ENCODE data around the gene DGLUCY. TPM values are rescaled to one million over a fixed set of nuclear protein-coding genes. Genes with fewer than 3 reads are reported as not detected.
"Not testable (repeated sequence)": the region's sequence is repeated elsewhere in the genome, so short reads cannot be mapped to it uniquely, and the experiment has no call there.

Gene DGLUCY
- polyA plus RNA-seq, 3 donors from 2014 or later = 31.8 to 71.6 (median 50.5) TPM

DNA sequence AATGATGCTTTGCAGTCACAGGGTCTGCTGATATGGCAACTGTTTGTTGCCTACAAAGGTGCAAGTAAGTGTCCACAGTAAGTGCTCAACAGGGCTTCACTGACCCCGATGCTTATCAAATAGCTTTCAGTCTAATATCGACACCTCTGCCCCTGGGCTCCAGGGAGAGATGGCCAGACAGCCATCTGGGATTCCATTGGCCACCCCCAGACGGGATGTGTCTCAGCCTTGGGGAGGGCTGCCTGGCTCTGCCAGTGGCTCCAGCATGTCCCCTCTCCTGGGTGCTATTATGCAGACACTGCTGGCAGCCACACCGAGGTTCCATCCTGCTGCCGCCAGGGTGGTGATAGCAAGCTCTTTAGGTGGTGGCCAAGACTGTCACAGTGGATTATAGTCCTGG is 57.4 kb downstream of the DGLUCY start:
- Mint-ChIP-seq H3K36me3 (peaks cover 9 to 38% (median 14%) of the 10 kb centered on the region in 3 donors), H3K9me3 (no peaks in the 10 kb centered on the region), H3K27ac (peak overlapping the region in 2 of 6 donors; percentile 9 to 53), H3K4me1 (peaks cover 0 to 1% of the 10 kb centered on the region in 2 donors), H3K27me3 (ENCODE audit: low read depth in 3 of 3) (peaks cover 0 to 4% (median 0%) of the 10 kb centered on the region in 3 donors), H3K4me3 (no peak overlapping the region)
- DNase-seq = no peak

DNA sequence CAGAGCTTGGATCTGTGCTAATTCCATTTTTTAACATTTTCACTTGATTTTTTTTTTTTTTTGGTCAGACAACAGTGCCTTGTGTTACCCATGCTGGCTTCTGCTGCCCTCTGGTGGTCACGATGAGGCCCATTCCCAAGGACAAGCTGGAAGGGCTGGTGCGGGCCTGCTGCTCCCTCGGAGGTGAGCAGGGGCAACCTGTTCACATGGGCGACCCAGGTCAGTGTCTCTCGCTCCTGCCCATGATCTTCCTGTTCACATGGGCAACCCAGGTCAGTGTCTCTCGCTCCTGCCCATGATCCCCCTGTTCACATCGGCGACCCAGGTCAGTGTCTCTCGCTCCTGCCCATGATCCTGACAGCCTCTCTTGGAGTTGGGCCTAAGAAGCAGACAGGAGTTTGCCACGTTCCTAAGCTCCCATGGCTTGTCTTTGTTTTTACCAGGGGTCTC is 59.4 kb downstream of the DGLUCY start:
- Mint-ChIP-seq H3K36me3 (peaks cover 8 to 38% (median 12%) of the 10 kb centered on the region in 3 donors), H3K4me1 (peaks cover 10% of the 10 kb centered on the region in 2 donors), H3K9me3 (no peaks in the 10 kb centered on the region), H3K4me3 (no peak overlapping the region), H3K27me3 (ENCODE audit: low read depth in 3 of 3) (peaks cover 0 to 4% (median 0%) of the 10 kb centered on the region in 3 donors), H3K27ac (peak overlapping the region in 3 of 6 donors; percentile 38 to 81 (median 77))
- peak; percentile 64 to 76 (median 73) for DNase-seq

DNA sequence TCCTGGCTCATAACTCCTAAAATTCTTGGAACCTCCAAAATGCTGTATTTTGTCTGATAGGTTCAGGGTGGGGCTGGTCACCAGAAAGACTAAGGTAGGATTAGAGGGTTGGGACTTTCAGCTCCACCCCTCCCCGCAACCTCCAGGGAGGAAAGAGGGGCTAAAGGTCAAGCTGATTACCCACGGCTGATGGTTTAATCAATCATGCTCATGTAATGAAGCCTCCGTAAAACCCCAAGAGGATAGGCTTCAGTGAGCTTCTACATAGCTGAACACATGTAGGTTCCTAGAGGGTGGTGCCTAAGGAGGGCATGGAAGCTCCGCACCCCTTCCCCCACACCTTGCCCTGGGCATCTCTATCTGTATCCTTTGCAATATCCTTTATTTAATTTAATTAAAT is 60.0 kb downstream of the DGLUCY start:
- Mint-ChIP-seq H3K27me3 (ENCODE audit: low read depth in 3 of 3) (peaks cover 0 to 4% (median 0%) of the 10 kb centered on the region in 3 donors), H3K4me1 (peaks cover 10% of the 10 kb centered on the region in 2 donors), H3K4me3 (no peak overlapping the region), H3K9me3 (no peaks in the 10 kb centered on the region), H3K27ac (no peak overlapping the region), H3K36me3 (peaks cover 4 to 34% (median 8%) of the 10 kb centered on the region in 3 donors)
- DNase-seq = no peak

DNA sequence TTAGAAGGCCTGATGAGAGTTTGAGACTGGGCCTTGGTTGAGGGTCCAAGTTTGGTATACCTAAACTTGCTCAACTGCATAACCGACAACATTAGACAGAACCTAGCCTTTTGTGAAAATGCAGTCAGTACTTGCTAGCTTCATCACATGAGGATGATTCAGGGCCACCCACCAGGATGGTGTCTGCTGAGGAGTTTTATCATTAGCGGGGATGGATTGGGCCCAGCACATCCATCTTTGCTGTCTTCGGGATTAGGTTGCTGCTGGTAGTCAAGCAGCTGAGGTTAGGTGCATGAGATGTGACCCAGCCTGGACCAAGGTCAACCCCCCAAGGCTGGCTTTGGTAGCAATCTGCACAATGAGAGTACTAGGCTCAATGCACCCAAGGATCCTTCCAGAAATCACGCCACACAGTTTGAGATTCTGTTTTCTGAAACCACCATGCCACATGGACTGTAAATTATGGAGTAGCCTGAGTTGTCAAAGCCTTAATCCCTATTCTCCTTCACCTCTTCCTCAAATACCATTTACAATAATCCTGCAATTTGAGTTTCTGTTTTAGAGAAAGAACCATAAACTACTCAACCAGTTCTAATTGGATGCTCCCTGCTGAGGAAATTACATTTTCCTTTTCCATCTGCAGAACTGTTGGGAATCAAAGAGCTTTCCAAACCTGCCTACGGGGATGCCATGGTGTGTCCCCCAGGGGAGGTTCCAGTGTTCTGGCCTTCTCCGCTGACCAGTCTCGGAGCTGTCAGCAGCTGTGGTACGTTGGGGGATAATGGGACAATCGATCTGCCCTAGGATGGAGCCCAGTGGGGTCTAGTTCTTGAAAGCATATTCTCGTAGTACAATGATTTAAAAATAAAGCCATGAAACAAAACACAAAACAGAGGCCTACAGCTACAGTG is 61.7 kb downstream of the DGLUCY start:
- Mint-ChIP-seq H3K36me3 (peaks cover 4 to 36% (median 8%) of the 10 kb centered on the region in 3 donors), H3K27ac (peak overlapping the region in 4 of 6 donors; percentile 25 to 46 (median 33)), H3K9me3 (no peaks in the 10 kb centered on the region), H3K4me1 (peaks cover 10% of the 10 kb centered on the region in 2 donors), H3K27me3 (ENCODE audit: low read depth in 3 of 3) (peaks cover 0 to 4% (median 0%) of the 10 kb centered on the region in 3 donors), H3K4me3 (no peak overlapping the region)
- no peak for DNase-seq

DNA sequence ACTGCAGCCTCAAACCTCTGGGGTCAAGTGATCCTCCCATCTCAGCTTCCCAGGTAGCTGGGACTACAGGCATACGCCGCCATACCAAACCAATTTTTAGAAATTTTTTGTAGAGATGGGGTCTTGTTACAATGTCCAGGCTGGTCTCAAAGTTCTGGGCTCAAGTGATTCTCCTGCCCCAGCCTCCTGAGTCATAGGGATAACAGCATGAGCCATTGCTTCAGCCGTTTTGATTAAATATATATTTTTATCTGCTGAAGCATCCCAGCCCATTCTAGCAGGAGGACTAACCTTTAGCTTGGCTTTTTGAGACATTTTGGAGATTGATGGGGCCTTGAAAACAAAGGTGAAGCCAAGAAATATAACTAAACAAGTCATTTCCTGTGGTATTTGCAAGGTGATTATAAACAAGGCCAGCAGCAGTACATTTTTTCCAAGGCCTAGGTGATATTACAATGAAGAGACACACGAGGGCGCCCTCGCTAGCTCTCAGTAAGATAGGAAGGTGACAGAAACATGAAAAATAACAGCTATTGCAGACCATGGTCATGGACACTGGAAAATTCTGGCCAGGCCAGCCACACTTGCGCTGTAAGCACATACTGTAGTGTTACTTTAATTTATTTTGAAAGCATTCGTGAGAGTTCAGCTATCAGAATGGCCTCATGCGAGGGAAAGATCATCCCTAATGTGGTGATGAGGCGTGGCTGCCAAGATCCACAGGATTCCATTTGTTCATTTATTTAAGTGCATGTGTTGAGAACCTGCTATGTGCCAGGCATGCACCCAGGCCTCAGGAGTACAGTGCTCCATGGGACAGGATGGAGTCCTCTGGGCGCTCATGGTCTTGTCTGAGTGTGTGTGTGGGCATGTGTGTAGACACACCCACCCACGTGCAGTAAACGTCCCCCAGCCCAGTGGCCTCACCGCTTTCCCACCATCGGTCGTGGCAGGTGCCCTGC is 63.5 kb downstream of the DGLUCY start:
- Mint-ChIP-seq H3K27me3 (ENCODE audit: low read depth in 3 of 3) (peaks cover 0 to 2% (median 0%) of the 10 kb centered on the region in 3 donors), H3K4me3 (no peak overlapping the region), H3K36me3 (peaks cover 4 to 38% (median 15%) of the 10 kb centered on the region in 3 donors), H3K9me3 (no peaks in the 10 kb centered on the region), H3K27ac (peak overlapping the region; percentile 36 to 90 (median 84)), H3K4me1 (peaks cover 10% of the 10 kb centered on the region in 2 donors)
- peak; percentile 63 to 74 (median 69) for DNase-seq

DNA sequence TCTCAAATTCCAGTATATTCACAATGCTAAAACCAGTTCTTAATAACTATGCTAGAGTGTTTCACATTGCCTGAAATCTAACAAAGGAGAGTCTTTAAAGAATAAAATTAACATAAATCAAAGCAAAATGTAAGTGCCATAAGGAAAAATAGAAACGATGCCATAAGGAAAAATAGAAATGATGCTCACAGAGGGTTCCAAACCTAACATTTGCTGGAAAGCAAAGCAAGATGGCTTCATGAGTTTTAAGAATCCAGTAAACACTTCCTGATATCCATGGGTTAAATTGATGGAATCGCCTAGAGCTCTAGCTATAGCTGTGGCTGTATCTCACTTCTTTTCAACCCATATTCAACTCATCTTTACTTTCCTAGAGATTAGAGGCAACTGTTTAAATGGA is 66.7 kb downstream of the DGLUCY start:
- H3K27me3 Mint-ChIP-seq (ENCODE audit: low read depth in 3 of 3) = peaks cover 0 to 2% (median 0%) of the 10 kb centered on the region in 3 donors
- H3K27ac Mint-ChIP-seq = no peak overlapping the region
- H3K36me3 Mint-ChIP-seq = peaks cover 7 to 39% (median 13%) of the 10 kb centered on the region in 3 donors
- peaks cover 9 to 10% of the 10 kb centered on the region in 2 donors for H3K4me1 Mint-ChIP-seq
- no peaks in the 10 kb centered on the region for H3K9me3 Mint-ChIP-seq
- no peak for DNase-seq
- no peak overlapping the region for H3K4me3 Mint-ChIP-seq

DNA sequence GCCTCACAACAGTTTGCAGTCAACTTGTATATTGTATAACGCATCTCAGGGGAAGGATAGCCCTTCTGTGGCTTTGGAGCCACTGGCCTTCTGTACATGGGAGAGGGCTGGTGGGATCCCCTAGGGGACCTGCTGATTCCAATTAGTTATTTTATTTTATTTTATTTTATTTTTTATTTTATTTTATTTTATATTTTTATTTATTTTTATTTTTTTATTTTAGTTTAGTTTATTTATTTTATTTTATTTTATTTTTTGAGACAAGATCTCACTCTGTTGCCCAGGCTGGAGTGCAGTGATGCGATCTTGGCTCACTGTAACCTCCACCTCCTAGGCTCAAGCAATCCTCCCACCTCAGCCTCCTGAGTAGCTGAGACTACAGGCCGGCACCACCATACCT is 68.9 kb downstream of the DGLUCY start:
- not testable (repeated sequence) for DNase-seq; H3K4me1 Mint-ChIP-seq; H3K27me3 Mint-ChIP-seq (ENCODE audit: low read depth in 3 of 3); H3K27ac Mint-ChIP-seq; H3K4me3 Mint-ChIP-seq; H3K9me3 Mint-ChIP-seq
- H3K36me3 Mint-ChIP-seq = peaks cover 3 to 36% (median 16%) of the 10 kb centered on the region in 3 donors

DNA sequence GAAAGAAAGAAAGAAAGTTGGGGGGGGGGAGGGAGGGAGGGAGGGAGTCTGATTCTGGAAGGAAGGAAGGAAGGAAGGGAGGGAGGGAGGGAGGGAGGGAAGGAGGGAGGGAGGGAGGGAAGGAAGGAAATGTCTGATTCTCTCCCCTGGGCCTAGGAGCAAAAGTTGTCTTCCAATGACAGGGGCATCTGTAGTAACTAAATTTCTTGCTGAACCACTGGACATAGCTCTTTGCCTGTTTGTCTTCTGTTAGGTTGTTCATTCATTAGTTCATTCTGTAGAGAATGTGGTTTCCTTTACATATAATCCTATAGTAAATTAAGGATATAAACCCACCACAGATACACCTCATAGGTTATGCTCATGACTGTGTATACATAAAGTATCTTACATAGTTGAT is 70.7 kb downstream of the DGLUCY start:
- Mint-ChIP-seq H3K9me3 (no peaks in the 10 kb centered on the region), H3K4me1 (peaks cover 0 to 2% of the 10 kb centered on the region in 2 donors), H3K4me3 (no peak overlapping the region), H3K27me3 (ENCODE audit: low read depth in 3 of 3) (no peaks in the 10 kb centered on the region), H3K27ac (peak overlapping the region in 2 of 6 donors; percentile 35 to 53), H3K36me3 (peaks cover 7 to 50% (median 23%) of the 10 kb centered on the region in 3 donors)
- no peak for DNase-seq

DNA sequence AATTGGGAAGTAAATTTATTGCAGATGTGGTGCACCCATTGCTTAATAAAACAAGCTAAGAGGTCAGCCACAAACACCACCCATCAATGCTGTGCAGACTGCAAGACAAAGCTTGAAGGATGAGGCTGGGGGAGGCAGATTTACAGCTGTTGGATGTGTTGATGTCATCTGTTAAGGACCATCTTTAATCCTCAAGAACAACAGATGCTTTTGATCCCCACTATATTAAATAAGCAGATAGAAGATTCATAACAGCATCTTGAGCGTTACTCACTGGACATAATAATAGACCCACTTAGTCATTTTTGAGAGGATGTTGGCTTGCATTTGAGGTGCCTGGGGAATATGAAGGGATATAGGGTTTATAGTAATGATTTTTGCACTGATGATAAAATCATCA is 71.8 kb downstream of the DGLUCY start:
- Mint-ChIP-seq H3K27me3 (ENCODE audit: low read depth in 3 of 3) (peaks cover 0 to 2% (median 0%) of the 10 kb centered on the region in 3 donors), H3K4me3 (no peak overlapping the region), H3K36me3 (peaks cover 13 to 53% (median 30%) of the 10 kb centered on the region in 3 donors), H3K27ac (no peak overlapping the region), H3K4me1 (peaks cover 0 to 4% of the 10 kb centered on the region in 2 donors), H3K9me3 (no peaks in the 10 kb centered on the region)
- no peak for DNase-seq

DNA sequence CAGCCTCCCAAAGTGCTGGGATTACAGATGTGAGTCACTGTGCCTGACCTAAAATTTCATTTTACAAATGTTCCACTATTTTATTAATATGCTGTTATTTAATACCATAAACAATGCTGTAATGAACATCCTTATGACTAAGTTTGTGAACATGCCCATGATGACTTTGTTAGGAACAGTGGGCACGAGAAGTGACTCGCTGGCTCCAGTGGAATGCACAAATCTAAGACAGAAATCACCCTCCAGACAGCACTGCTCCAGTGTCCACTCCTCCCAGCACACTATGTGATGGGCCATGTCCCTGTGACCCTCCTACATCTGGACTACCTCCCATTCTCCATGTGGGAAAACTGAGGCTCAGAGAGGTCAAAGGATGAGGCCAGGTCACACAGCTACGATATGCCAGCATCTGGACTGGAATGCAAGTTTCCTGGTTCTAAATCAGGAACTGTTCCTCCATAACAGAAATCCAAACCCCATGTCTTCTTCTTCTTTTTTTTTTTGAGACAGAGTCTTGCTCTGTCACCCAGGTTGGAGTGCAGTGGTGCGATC is 72.7 kb downstream of the DGLUCY start:
- peaks cover 0 to 4% of the 10 kb centered on the region in 2 donors for H3K4me1 Mint-ChIP-seq
- peaks cover 19 to 57% (median 32%) of the 10 kb centered on the region in 3 donors for H3K36me3 Mint-ChIP-seq
- H3K9me3 Mint-ChIP-seq = no peaks in the 10 kb centered on the region
- no peak overlapping the region for H3K4me3 Mint-ChIP-seq
- no peak overlapping the region for H3K27ac Mint-ChIP-seq
- DNase-seq = no peak
- H3K27me3 Mint-ChIP-seq (ENCODE audit: low read depth in 3 of 3) = peaks cover 0 to 2% (median 0%) of the 10 kb centered on the region in 3 donors

DNA sequence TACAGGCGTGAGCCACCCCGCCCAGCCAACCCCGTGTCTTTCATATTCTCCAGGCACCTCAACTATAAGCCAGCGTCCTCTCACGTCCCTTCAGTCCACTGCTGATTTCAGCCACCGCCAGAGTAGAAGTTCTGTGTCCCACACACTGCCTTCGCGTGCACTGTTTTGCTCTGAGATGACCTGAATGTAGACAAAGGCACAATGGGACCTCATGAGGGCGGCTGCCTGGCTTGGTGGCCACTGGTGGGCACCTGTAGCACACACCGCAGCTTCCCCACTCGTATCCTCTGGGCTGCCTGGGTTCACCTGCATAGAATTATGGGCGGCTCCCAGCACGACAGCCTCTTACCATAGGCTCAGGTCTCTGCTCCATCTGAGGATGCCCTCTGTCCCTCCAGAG is 73.4 kb downstream of the DGLUCY start:
- H3K27ac Mint-ChIP-seq = no peak overlapping the region

DNA sequence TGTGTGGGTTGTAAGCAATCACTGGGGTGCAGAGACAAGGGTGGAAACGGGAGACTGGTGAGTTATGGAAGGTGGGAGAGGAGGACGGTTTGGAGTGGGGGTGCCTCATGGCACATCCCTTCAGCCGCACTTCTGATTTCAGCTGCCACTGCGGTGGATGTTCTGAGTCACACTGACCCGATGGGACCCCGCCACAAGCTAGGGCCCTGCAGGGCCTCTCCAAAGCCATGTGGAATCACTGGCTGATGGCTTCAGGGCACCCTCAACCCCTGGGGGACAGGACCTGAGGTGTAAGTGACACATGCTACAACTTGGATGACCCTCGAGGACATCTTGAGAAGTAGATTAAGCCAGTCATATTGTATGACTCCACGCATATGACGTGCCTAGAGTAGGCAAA is 77.0 kb downstream of the DGLUCY start:
- peaks cover 0 to 6% (median 2%) of the 10 kb centered on the region in 3 donors for H3K27me3 Mint-ChIP-seq (ENCODE audit: low read depth in 3 of 3)
- no peak overlapping the region for H3K27ac Mint-ChIP-seq
- peaks cover 18 to 23% of the 10 kb centered on the region in 2 donors for H3K4me1 Mint-ChIP-seq
- H3K36me3 Mint-ChIP-seq = peaks cover 29 to 59% (median 40%) of the 10 kb centered on the region in 3 donors
- H3K4me3 Mint-ChIP-seq = no peak overlapping the region
- DNase-seq = no peak
- no peaks in the 10 kb centered on the region for H3K9me3 Mint-ChIP-seq

More for the DNA sequence above, 73.4 kb downstream of the DGLUCY start:
- DNase-seq = no peak
- Mint-ChIP-seq H3K9me3 (no peaks in the 10 kb centered on the region), H3K27me3 (ENCODE audit: low read depth in 3 of 3) (peaks cover 0 to 2% (median 2%) of the 10 kb centered on the region in 3 donors), H3K36me3 (peaks cover 22 to 61% (median 37%) of the 10 kb centered on the region in 3 donors), H3K4me3 (no peak overlapping the region), H3K4me1 (peaks cover 0 to 4% of the 10 kb centered on the region in 2 donors)

DNA sequence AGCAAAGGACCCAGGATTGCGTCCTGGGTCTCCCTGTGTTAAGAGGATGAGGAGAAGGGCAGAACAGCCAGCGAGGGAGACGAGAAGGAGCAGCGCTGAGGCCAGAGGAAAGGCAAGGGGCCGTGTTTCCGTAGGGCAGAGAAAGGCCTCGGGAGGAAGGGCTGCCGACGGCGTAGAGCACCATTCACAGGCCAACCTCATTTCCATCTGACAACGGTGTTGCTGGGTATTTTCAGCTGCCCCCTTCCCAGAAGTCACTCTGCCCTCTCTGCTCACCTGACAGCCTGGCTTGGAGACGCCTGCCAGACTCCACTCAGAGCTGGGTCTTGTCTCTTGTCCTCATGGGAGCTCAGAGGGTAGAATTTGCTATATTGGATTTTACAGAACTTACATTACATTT is 79.2 kb downstream of the DGLUCY start:
- peaks cover 41 to 67% (median 48%) of the 10 kb centered on the region in 3 donors for H3K36me3 Mint-ChIP-seq
- H3K9me3 Mint-ChIP-seq = no peaks in the 10 kb centered on the region
- peaks cover 16 to 23% of the 10 kb centered on the region in 2 donors for H3K4me1 Mint-ChIP-seq
- H3K4me3 Mint-ChIP-seq = no peak overlapping the region
- H3K27ac Mint-ChIP-seq = peak overlapping the region in 3 of 6 donors; percentile 62 to 85 (median 83)
- H3K27me3 Mint-ChIP-seq (ENCODE audit: low read depth in 3 of 3) = peaks cover 0 to 6% (median 2%) of the 10 kb centered on the region in 3 donors
- DNase-seq = no peak

All from immature natural killer cell (primary cell).